T-cell (primary cell): ENCODE results near the gene PDGFC. TPM values are rescaled to one million over a fixed set of nuclear protein-coding genes. Genes with fewer than 3 reads are reported as not detected.

ENCODE experiments used
- ATAC-seq, 4 experiments: fragments of 200-7000 bp in 3 of 4; fragments of 150-1000 bp in 1 of 4; cut with Tn5 transposase; replicated peaks in 1 of 4; 1 replicate in 3 of 4; 2 replicates in 1 of 4; pipeline ENCODE4 v1.10.0; 2021; ENCODE audit warnings: moderate library complexity in 3 of 4, mild to moderate bottlenecking in 2 of 4, moderate number of reproducible peaks in 1 of 4
- CTCF ChIA-PET, 2 donors: fragments of 300-600 bp; sonication (Branson Sonifier 250); formaldehyde crosslinking; loops; one replicate each; lab custom pipeline; 2022; ENCODE audit warnings: antibody characterized with exemption in 2 of 2; lab: Charles Lee
- POLR2A ChIA-PET, 2 donors: fragments of 300-600 bp; sonication (Branson Sonifier 250); formaldehyde crosslinking; loops; one replicate each; lab custom pipeline; 2022; ENCODE audit warnings: antibody characterized with exemption in 2 of 2; lab: Charles Lee
- DNase-seq, 35 experiments: peaks; one replicate each; pipeline versions ENCODE4 v3.0.0 to v3.0.0-alpha.2; 2013 to 2023
- H3K27ac ChIP-seq: one replicate; pipeline ENCODE4 v1.5.1; 2013; ENCODE audit warnings: low read length
- H3K27me3 ChIP-seq, 2 experiments: replicated peaks in 1 of 2; 1 replicate in 1 of 2; 2 replicates in 1 of 2; pipeline versions ENCODE4 v1.6.1 to v1.7.0; 2013; ENCODE audit warnings: low read length in 1 of 2, mixed read lengths in 1 of 2; ENCODE audit not compliant: control insufficient read depth in 2 of 2, insufficient read depth in 2 of 2; ENCODE audit errors: extremely low read depth in 1 of 2
- H3K36me3 ChIP-seq, 2 donors: 1 replicate in 1 of 2; 2 replicates in 1 of 2; pipeline versions ENCODE4 v1.6.1 to v1.7.0; 2013; ENCODE audit warnings: low read length in 1 of 2; ENCODE audit not compliant: control insufficient read depth in 2 of 2, insufficient read depth in 1 of 2; ENCODE audit errors: extremely low read depth in 1 of 2
- H3K4me1 ChIP-seq, 2 experiments: 1 replicate in 1 of 2; 2 replicates in 1 of 2; pipeline versions ENCODE4 v1.6.1 to v1.7.0; 2013; ENCODE audit warnings: low read length in 2 of 2, mixed read lengths in 1 of 2; ENCODE audit not compliant: insufficient read depth in 2 of 2, control insufficient read depth in 1 of 2; ENCODE audit errors: extremely low read depth in 1 of 2
- H3K4me3 ChIP-seq, 2 donors: 1 replicate in 1 of 2; 2 replicates in 1 of 2; pipeline versions ENCODE4 v1.5.1 to v1.7.0; 2013; ENCODE audit warnings: mild to moderate bottlenecking in 2 of 2, low read length in 1 of 2, moderate library complexity in 1 of 2; ENCODE audit not compliant: control insufficient read depth in 1 of 2; ENCODE audit errors: extremely low read depth in 1 of 2
- H3K9me3 ChIP-seq: 2 replicates; pipeline ENCODE4 v1.7.0; 2013
- H3K27ac Mint-ChIP-seq, 2 donors: one replicate each; pipeline ENCODE4 v1.8.0; 2020 to 2021; ENCODE audit warnings: mild to moderate bottlenecking in 2 of 2, mixed read lengths in 2 of 2
- H3K27me3 Mint-ChIP-seq, 2 donors: one replicate each; pipeline ENCODE4 v1.8.0; 2021 to 2022; ENCODE audit warnings: mixed read lengths in 2 of 2
- H3K36me3 Mint-ChIP-seq: one replicate; pipeline ENCODE4 v1.8.0; 2021; ENCODE audit warnings: mixed read lengths
- H3K4me1 Mint-ChIP-seq, 3 donors: one replicate each; pipeline ENCODE4 v1.8.0; 2020 to 2022; ENCODE audit warnings: mixed read lengths in 3 of 3, mild to moderate bottlenecking in 1 of 3
- H3K4me3 Mint-ChIP-seq, 3 donors: one replicate each; pipeline ENCODE4 v1.8.0; 2020 to 2022; ENCODE audit warnings: mild to moderate bottlenecking in 3 of 3, mixed read lengths in 3 of 3, moderate library complexity in 3 of 3
- H3K9me3 Mint-ChIP-seq, 3 donors: one replicate each; pipeline ENCODE4 v1.8.0; 2020 to 2022; ENCODE audit warnings: mixed read lengths in 3 of 3
- WGBS: methylation state at CpG from one replicate; pipeline ENCODE4 v1.1.5; 2013; ENCODE audit warnings: missing lambda C conversion rate; ENCODE audit not compliant: insufficient coverage; 5-methylcytosine and 5-hydroxymethylcytosine counted together
- total RNA-seq, 35 experiments: library from RNA in 6 of 35; stranded (reverse) in 6 of 35; fragments of 120-200 nt in 1 of 35; gene quantifications; one replicate each; pipeline versions ENCODE4 v1.2.1 to v1.2.4 and lab custom pipeline; 2013 to 2026

Gene PDGFC
- total RNA-seq, 5 donors from 2014 or later (not counting 1 experiment from before 2014, with no cell fraction given): 0.12 to 1.5 (median 0.47) TPM

DNA sequence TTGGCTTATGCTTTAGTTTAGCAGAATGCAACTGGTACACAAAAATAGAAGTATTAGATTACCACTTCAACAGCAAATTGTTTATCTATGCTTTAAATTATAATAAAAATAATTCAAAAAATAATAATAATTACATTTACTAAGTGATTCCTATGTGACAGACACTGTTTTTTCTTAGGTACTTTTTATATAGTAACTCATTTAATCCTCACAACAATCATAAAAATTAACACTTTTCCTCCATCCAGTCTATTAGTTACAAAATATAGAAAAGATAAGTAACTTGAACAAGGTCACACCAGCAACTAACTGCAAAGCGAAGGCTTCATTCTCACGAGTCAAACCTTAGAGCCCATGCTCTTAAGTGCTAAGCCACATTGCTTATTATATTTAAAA, 155.2 kb downstream of the PDGFC start:
- ATAC-seq (no peak), DNase-seq (no peak)
- Mint-ChIP-seq H3K9me3 (peaks cover 2 to 12% (median 4%) of the 10 kb centered on the region in 3 donors), H3K4me3 (no peak overlapping the region), H3K27me3 (no peaks in the 10 kb centered on the region), H3K4me1 (no peaks in the 10 kb centered on the region), H3K36me3 (no peaks in the 10 kb centered on the region), H3K27ac (no peak overlapping the region)
- Histone ChIP-seq H3K27ac (no peak overlapping the region), H3K9me3 (no peaks in the 10 kb centered on the region), H3K36me3 (no peaks in the 10 kb centered on the region), H3K4me1 (no peaks in the 10 kb centered on the region), H3K27me3 (no peaks in the 10 kb centered on the region), H3K4me3 (no peak overlapping the region)
- CTCF ChIA-PET: no interaction called here
- no CpG with 5 or more reads among the region's 2 CpGs for WGBS
- POLR2A ChIA-PET: no interaction called here

DNA sequence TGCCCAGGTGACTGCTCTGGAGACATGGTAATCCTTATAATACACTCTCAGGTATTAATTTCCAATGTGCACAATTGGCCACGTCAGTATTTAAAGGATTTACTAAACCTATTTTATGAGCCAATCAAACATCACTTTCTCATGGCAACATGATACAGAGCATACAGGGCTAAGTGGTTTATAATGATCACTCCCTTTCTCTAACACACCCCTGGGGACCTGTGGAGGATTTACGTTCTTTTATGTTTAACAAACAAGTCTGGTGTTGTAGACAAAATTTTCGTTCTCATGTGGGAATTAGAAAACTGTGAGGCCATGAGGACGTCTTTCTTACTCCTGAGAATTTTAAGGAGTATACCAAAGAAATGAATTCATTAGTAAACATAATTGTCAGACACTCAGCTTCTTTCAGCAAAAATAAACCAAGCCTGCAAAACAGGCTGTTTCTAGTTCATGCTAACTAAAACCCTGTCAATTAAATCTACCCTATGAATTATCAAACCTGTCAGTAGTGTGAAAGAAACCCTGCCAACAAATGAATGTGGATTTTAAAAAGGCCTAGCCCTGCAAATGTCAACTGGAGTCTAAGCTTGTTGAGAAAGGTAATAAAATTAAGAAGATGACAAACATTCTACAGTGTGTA, 155.8 kb downstream of the PDGFC start:
- Mint-ChIP-seq H3K4me3 (no peak overlapping the region), H3K36me3 (no peaks in the 10 kb centered on the region), H3K27ac (no peak overlapping the region), H3K9me3 (peaks cover 2 to 14% (median 4%) of the 10 kb centered on the region in 3 donors), H3K4me1 (no peaks in the 10 kb centered on the region), H3K27me3 (no peaks in the 10 kb centered on the region)
- Histone ChIP-seq H3K4me3 (no peak overlapping the region), H3K9me3 (no peaks in the 10 kb centered on the region), H3K27ac (no peak overlapping the region), H3K36me3 (no peaks in the 10 kb centered on the region), H3K4me1 (no peaks in the 10 kb centered on the region), H3K27me3 (no peaks in the 10 kb centered on the region)
- DNase-seq (no peak), ATAC-seq (no peak)
- ChIA-PET POLR2A (no interaction called here), CTCF (no interaction called here)
- WGBS: no CpG with 5 or more reads among the region's 4 CpGs

DNA sequence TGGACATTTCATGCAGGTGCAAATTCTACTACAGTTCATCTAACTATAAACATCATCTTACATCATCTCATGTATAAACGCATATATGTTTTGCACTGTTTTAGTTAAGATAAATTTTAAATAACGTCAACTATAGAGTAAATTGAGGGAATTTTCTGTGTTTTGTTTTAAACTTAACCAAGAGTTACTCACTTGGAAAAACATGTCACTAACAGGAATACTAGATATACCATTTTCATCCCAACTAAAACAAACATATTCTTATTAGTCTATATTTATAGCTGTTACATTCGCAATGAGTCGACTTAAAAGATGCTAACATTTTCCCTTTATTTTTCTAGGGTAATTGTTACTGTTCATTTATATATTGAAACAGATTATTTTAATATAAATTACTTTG, 159.6 kb downstream of the PDGFC start:
- Histone ChIP-seq H3K4me3 (no peak overlapping the region), H3K27ac (no peak overlapping the region), H3K27me3 (no peaks in the 10 kb centered on the region), H3K4me1 (no peaks in the 10 kb centered on the region), H3K36me3 (no peaks in the 10 kb centered on the region), H3K9me3 (no peaks in the 10 kb centered on the region)
- no peak overlapping the region for H3K4me3 Mint-ChIP-seq
- peaks cover 2 to 11% (median 4%) of the 10 kb centered on the region in 3 donors for H3K9me3 Mint-ChIP-seq
- H3K27me3 Mint-ChIP-seq: no peaks in the 10 kb centered on the region
- no CpG with 5 or more reads among the region's 4 CpGs for WGBS
- DNase-seq (no peak), ATAC-seq (no peak)
- CTCF ChIA-PET: no interaction called here
- POLR2A ChIA-PET: no interaction called here
- no peaks in the 10 kb centered on the region for H3K36me3 Mint-ChIP-seq
- H3K27ac Mint-ChIP-seq: no peak overlapping the region
- no peaks in the 10 kb centered on the region for H3K4me1 Mint-ChIP-seq

DNA sequence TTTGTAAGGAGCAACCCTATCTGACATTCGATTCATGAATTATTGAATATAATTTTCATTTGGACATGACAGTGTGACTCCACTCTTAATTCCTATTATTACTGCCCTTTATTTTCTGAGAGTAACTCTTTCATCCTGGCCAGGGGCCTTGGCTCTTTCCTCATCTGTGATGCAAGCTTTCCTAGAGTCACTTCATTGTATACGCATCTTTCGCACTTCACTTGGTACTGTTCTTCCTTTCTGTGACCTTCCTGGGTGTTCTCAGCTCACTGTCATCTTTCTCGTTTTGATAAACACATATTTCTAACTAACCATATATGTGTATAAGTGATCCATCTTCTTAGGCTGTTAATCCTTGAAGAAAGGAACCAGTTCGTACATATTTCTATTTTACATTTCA, 160.3 kb downstream of the PDGFC start:
- DNase-seq (no peak), ATAC-seq (no peak)
- CTCF ChIA-PET: no interaction called here
- Histone ChIP-seq H3K27ac (no peak overlapping the region), H3K9me3 (no peaks in the 10 kb centered on the region), H3K27me3 (no peaks in the 10 kb centered on the region), H3K4me1 (no peaks in the 10 kb centered on the region), H3K4me3 (no peak overlapping the region), H3K36me3 (no peaks in the 10 kb centered on the region)
- Mint-ChIP-seq H3K27me3 (no peaks in the 10 kb centered on the region), H3K4me1 (no peaks in the 10 kb centered on the region), H3K4me3 (no peak overlapping the region), H3K27ac (no peak overlapping the region), H3K9me3 (peaks cover 2 to 11% (median 4%) of the 10 kb centered on the region in 3 donors), H3K36me3 (no peaks in the 10 kb centered on the region)
- WGBS: no CpG with 5 or more reads among the region's 5 CpGs
- POLR2A ChIA-PET: no interaction called here

DNA sequence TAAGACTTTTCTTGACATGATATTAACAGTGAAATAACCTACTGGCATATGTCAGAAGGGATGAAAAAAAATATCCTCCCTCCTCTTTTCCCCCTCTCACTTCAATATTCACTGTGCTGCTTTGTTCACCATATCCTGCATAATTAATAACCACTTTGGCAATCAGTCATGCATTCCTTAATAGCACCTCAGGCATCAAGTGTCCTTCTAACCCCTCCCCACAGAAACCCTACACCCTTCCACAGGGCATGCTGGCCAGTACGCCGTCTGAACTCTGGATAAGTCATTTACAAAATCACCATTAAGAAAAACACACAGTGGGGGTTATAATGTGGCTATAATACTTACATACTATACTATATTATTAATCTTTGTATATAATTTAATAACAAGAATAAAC, 165.9 kb downstream of the PDGFC start:
- Histone ChIP-seq H3K4me1 (no peaks in the 10 kb centered on the region), H3K36me3 (no peaks in the 10 kb centered on the region), H3K27ac (no peak overlapping the region), H3K27me3 (no peaks in the 10 kb centered on the region), H3K4me3 (no peak overlapping the region), H3K9me3 (no peaks in the 10 kb centered on the region)
- H3K36me3 Mint-ChIP-seq: no peaks in the 10 kb centered on the region
- no peak overlapping the region for H3K27ac Mint-ChIP-seq
- DNase-seq (no peak), ATAC-seq (no peak)
- ChIA-PET POLR2A (no interaction called here), CTCF (no interaction called here)
- no CpG with 5 or more reads among the region's 2 CpGs for WGBS
- H3K4me3 Mint-ChIP-seq: no peak overlapping the region
- H3K4me1 Mint-ChIP-seq: no peaks in the 10 kb centered on the region
- H3K9me3 Mint-ChIP-seq: peaks cover 0 to 5% (median 4%) of the 10 kb centered on the region in 3 donors
- H3K27me3 Mint-ChIP-seq: no peaks in the 10 kb centered on the region

DNA sequence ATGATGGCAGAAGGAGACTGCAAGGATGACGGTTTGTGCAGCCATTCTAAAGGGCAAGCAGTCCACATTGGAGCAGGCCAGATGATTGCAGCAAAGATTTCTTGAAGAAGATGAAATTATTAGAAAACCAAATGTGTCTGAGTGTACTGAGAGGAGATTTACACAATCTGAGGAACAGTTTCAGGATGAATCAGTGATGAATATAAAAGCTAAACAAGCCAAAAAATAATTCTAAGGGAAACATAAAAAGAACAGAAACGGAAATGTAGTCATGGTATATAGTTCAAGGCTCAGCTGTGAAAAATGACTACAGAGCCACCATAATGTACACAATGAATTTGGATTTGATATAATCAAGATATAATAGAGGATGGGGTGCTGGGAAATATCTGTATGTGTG, 168.5 kb downstream of the PDGFC start:
- Mint-ChIP-seq H3K4me1 (no peaks in the 10 kb centered on the region), H3K36me3 (no peaks in the 10 kb centered on the region), H3K27me3 (no peaks in the 10 kb centered on the region), H3K4me3 (no peak overlapping the region), H3K9me3 (peaks cover 0 to 4% (median 0%) of the 10 kb centered on the region in 3 donors), H3K27ac (no peak overlapping the region)
- Histone ChIP-seq H3K27ac (no peak overlapping the region), H3K27me3 (no peaks in the 10 kb centered on the region), H3K4me3 (no peak overlapping the region), H3K4me1 (no peaks in the 10 kb centered on the region), H3K36me3 (no peaks in the 10 kb centered on the region), H3K9me3 (no peaks in the 10 kb centered on the region)
- POLR2A ChIA-PET: no interaction called here
- ATAC-seq (no peak), DNase-seq (no peak)
- CTCF ChIA-PET: no interaction called here
- 80% methylated on average over 1 of the region's 2 CpGs for WGBS

DNA sequence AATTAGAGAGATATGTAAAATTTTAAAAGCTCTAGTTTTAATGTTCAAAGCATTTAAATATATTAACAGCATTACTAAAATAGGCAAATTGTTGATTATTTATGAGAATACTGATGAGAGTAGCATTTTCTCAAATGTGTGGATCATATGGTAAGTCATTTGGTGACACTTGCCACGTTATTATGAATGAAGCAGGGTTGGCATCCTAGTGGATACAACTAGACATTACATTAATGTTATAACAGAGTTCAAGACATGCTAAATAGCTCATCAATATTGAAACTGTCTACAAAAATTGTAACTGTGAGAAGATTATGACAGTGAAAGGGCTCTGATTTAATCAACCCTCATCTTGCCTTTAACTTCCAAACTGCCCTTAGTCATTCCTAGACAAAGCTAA, 171.1 kb downstream of the PDGFC start:
- H3K4me1 ChIP-seq: no peaks in the 10 kb centered on the region
- no CpG with 5 or more reads among the region's 1 CpG for WGBS
- peaks cover 0 to 4% (median 0%) of the 10 kb centered on the region in 3 donors for H3K9me3 Mint-ChIP-seq
- no peaks in the 10 kb centered on the region for H3K36me3 ChIP-seq
- H3K27me3 Mint-ChIP-seq: no peaks in the 10 kb centered on the region
- H3K27ac ChIP-seq: no peak overlapping the region
- H3K27me3 ChIP-seq: no peaks in the 10 kb centered on the region
- DNase-seq: no peak
- H3K36me3 Mint-ChIP-seq: no peaks in the 10 kb centered on the region
- H3K27ac Mint-ChIP-seq: no peak overlapping the region
- no peak overlapping the region for H3K4me3 ChIP-seq
- H3K4me1 Mint-ChIP-seq: no peaks in the 10 kb centered on the region
- ATAC-seq: no peak
- H3K4me3 Mint-ChIP-seq: no peak overlapping the region
- POLR2A ChIA-PET: no interaction called here
- CTCF ChIA-PET: no interaction called here
- H3K9me3 ChIP-seq: no peaks in the 10 kb centered on the region
